GM13976 (cell line): ENCODE results near the gene FOXD3.

Experiments used
- DNase-seq: peaks from one replicate; pipeline ENCODE4 v3.0.0; 2012; ENCODE audit warnings: low spot score
- in situ Hi-C: fragments of 300-500 bp; cut with MboI; formaldehyde crosslinking; loops from one replicate; pipeline ENCODE4 v1.12.0; 2022; ENCODE audit warnings: low sequenced_read_pairs, mixed read lengths, inconsistent platforms; ENCODE audit not compliant: unreplicated experiment
- TF ChIP-seq, protein P1 (sequence below): IDR thresholded peaks from 2 replicates; pipeline ENCODE4 v1.5.1; 2012; ENCODE audit warnings: borderline replicate concordance, mild to moderate bottlenecking; ENCODE audit not compliant: insufficient read depth; ENCODE audit errors: extremely low read depth, missing control alignments, control extremely low read depth

Gene FOXD3

DNA sequence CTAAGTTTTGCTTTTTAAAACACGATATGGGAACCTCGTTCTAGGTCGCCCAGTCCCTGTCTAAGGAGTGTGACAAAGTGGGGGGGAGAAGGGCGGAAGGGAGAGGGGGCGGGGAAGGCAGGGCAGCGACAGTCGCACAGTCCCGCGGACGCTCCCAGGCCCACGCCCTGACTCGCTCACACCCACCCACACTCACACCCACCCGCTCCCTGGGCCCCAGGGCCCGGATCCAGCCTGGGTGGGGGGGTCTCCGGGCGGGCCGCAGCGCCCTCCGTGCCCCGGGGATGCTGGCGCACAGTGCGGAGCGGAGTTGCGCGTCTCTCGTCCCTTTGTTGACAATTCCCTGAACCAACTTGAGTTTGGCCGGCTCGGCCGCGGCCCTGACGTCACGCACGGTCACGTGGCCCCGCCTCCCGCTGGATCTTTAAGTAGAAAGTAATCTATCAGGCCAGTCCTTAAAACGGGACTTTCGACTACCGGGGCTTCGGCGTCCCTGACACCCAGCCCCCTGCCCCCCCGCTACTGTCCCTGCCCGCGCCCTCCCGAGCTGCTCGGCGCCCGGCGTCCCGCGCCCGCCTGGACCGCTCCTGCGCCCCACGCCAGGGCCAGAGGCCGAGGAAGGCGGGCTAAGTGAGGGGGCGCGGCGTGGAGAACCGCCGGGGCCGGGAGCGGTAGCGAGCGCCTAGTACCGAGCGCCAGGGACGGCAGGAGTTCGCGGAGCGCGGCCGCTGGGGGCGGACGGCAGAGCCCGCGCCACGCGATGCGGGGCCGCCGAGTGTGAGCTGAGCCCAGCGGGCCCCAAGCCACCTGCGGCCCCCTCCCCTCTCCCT lies at the start of gene FOXD3:
FOXD3 (plus strand) TSS at position 454 of the 830 bp plus-strand sequence. CDS start 492 bp downstream, outside the sequence.
- peak; percentile 72 for DNase-seq
- in situ Hi-C loops = no loop called here
- TF ChIP-seq, protein P1, sequence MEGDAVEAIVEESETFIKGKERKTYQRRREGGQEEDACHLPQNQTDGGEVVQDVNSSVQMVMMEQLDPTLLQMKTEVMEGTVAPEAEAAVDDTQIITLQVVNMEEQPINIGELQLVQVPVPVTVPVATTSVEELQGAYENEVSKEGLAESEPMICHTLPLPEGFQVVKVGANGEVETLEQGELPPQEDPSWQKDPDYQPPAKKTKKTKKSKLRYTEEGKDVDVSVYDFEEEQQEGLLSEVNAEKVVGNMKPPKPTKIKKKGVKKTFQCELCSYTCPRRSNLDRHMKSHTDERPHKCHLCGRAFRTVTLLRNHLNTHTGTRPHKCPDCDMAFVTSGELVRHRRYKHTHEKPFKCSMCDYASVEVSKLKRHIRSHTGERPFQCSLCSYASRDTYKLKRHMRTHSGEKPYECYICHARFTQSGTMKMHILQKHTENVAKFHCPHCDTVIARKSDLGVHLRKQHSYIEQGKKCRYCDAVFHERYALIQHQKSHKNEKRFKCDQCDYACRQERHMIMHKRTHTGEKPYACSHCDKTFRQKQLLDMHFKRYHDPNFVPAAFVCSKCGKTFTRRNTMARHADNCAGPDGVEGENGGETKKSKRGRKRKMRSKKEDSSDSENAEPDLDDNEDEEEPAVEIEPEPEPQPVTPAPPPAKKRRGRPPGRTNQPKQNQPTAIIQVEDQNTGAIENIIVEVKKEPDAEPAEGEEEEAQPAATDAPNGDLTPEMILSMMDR = no peak

- TF ChIP-seq, protein P1 = no peak
- in situ Hi-C loops = no loop called here
- no peak for DNase-seq
Measured at GRCh38 chr1:63272811-63273210, 49.6 kb upstream of the FOXD3 start.

GRCh38 chr1:63274371-63274770 lies 48.0 kb upstream of the FOXD3 start:
- in situ Hi-C loops = no loop called here
- DNase-seq = no peak
- TF ChIP-seq, protein P1 = no peak

- in situ Hi-C loops = no loop called here
- DNase-seq = no peak
- TF ChIP-seq, protein P1 = no peak
Measured at GRCh38 chr1:63274979-63275378, 47.4 kb upstream of the FOXD3 start.

GRCh38 chr1:63276624-63277023 lies 45.7 kb upstream of the FOXD3 start:
- TF ChIP-seq, protein P1 = no peak
- no peak for DNase-seq
- in situ Hi-C loops = no loop called here

DNA sequence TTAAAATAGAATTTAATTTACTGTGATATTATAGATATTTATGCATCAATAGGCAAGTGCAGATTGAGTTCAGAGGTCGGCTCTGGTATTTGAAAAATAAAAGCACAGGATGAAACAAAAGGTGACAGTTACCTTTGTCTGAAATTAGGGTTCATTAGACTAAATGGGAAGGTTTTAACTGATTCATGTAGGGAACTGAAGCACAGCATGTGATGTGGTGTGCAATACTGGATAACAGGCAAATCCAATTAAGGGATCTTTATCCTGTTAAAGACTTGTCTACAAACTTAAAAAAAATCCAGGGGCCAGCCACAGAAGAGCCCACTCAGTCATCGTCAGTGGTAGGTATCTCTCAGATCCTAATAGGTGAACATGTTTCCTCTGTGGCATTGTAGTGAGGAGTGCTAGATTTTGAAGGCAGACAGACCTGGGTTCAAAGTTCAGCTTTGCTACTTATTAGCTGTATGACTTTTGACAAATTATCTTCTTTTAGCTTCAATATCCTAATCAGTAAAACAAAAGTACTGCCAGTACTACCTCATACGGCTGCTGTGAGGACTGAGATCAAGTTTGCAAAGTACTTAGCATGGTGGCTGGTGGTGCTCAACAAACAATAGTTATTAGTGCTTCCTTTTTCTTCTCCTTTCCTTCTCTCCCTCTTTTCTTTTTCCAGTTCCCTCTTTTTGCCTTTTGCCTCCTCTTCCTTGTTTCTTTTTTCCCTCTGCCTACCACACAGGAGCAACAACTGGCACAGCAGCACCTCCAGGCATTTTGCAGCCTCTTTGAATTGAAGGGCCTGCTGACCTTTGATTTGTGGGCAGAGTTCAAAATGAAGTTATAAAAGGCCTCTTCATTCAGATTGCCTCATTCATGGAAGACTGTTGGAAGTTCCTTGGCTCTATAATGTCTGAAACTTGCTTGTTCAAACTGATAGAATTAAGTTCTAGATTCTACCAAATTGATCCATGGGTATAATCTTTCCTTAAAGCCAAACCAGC lies 44.9 kb upstream of the FOXD3 start:
- TF ChIP-seq, protein P1 = no peak
- no peak for DNase-seq
- in situ Hi-C loops = no loop called here
